BJ (cell line): ENCODE measurements around the gene ATP2A3. TPM values are rescaled to one million over a fixed set of nuclear protein-coding genes. Genes with fewer than 3 reads are reported as not detected.

Source experiments
- CTCF ChIA-PET: fragments of 350-600 bp; formaldehyde crosslinking; extraction: SDS; loops from one replicate; lab custom pipeline; 2021; ENCODE audit warnings: antibody characterized with exemption, inconsistent platforms; lab: Yijun Ruan, JAX
- POLR2A ChIA-PET: fragments of 300-600 bp; sonication (Branson Sonifier 250); formaldehyde crosslinking; extraction: SDS; loops from one replicate; lab custom pipeline; 2021; ENCODE audit warnings: antibody characterized with exemption; lab: Charles Lee
- DNase-seq: peaks from one replicate; pipeline ENCODE4 v3.0.0-alpha.2; 2011; ENCODE audit warnings: low read depth
- H3K27me3 ChIP-seq: 2 replicates; pipeline ENCODE4 v1.6.0; 2011; ENCODE audit warnings: low read length; ENCODE audit not compliant: control insufficient read depth, insufficient read depth
- H3K36me3 ChIP-seq: 2 replicates; pipeline ENCODE4 v1.5.1; 2011; ENCODE audit warnings: low read length; ENCODE audit not compliant: control insufficient read depth, insufficient read depth
- H3K4me3 ChIP-seq: 2 replicates; pipeline ENCODE4 v1.5.1; 2011; ENCODE audit warnings: low read depth, mild to moderate bottlenecking, control low read depth, low read length
- CTCF ChIP-seq: IDR thresholded peaks from 2 replicates; pipeline ENCODE4 v1.5.1; 2011; ENCODE audit warnings: low read depth, mild to moderate bottlenecking, control low read depth, inconsistent platforms, low read length, moderate library complexity; ENCODE audit not compliant: insufficient read depth
- polyA plus RNA-seq: library from polyadenylated mRNA; depleted of rRNA; stranded (reverse); fragments of >200 nt; gene quantifications from 2 replicates; pipeline ENCODE4 v1.2.3, GENCODE V29; 2011

ATP2A3 gene
- polyA plus RNA-seq, 1 experiment, result 1.1 TPM

- Histone ChIP-seq H3K4me3 (no peak overlapping the region), H3K27me3 (no peaks in the 10 kb centered on the region), H3K36me3 (peaks cover under 1% of the 10 kb centered on the region)
- ChIA-PET POLR2A (no interaction called here), CTCF (interaction anchor here (1.9 to 5.5 kb wide), 2 partner anchors 88 to 264 kb away, joined by 8 to 19 read pairs; no protein-coding TSS in a partner anchor)
- no peak for DNase-seq
- no peak for TF ChIP-seq CTCF
Measured at GRCh38 chr17:4001048-4001590, 36.9 kb upstream of the ATP2A3 start.

GRCh38 chr17:3998436-3998835, 34.2 kb upstream of the ATP2A3 start:
- no peak for TF ChIP-seq CTCF
- POLR2A ChIA-PET, result no interaction called here

GRCh38 chr17:3995067-3995466, 30.8 kb upstream of the ATP2A3 start:
- no peak for TF ChIP-seq CTCF
- Histone ChIP-seq H3K36me3 (no peaks in the 10 kb centered on the region), H3K4me3 (no peak overlapping the region), H3K27me3 (peaks cover 2% of the 10 kb centered on the region; the same call in 1 of the 2 replicates)
- ChIA-PET POLR2A (no interaction called here), CTCF (no interaction called here)
- DNase-seq, result no peak

More at GRCh38 chr17:3998436-3998835, 34.2 kb upstream of the ATP2A3 start:
- CTCF ChIA-PET, result interaction anchor here (2.0 kb wide), 1 partner anchor 85 kb away, joined by 5 read pairs; no protein-coding TSS in a partner anchor
- no peak for DNase-seq
- Histone ChIP-seq H3K36me3 (no peaks in the 10 kb centered on the region), H3K27me3 (peaks cover 2% of the 10 kb centered on the region; the same call in 1 of the 2 replicates), H3K4me3 (no peak overlapping the region)

- CTCF ChIA-PET, result interaction anchor here (1.5 to 1.7 kb wide), 2 partner anchors 8 to 80 kb away, joined by 4 read pairs; no protein-coding TSS in a partner anchor
- no peak for TF ChIP-seq CTCF
- Histone ChIP-seq H3K4me3 (no peak overlapping the region), H3K27me3 (peaks cover 2% of the 10 kb centered on the region; the same call in 1 of the 2 replicates), H3K36me3 (no peaks in the 10 kb centered on the region)
- POLR2A ChIA-PET, result no interaction called here
- no peak for DNase-seq
Measured at GRCh38 chr17:3994221-3994576, 30.0 kb upstream of the ATP2A3 start.

GRCh38 chr17:3993493-3994220, 29.4 kb upstream of the ATP2A3 start:
- H3K4me3 ChIP-seq, result no peak overlapping the region
- H3K36me3 ChIP-seq, result no peaks in the 10 kb centered on the region
- CTCF ChIA-PET, result interaction anchor here (1.5 to 1.7 kb wide), 2 partner anchors 9 to 79 kb away, joined by 4 read pairs; no protein-coding TSS in a partner anchor
- no peak for TF ChIP-seq CTCF
- peaks cover 2% of the 10 kb centered on the region; the same call in 1 of the 2 replicates for H3K27me3 ChIP-seq
- POLR2A ChIA-PET, result interaction anchor here (0.6 kb wide), 2 partner anchors 13 to 524 kb away, joined by 3 to 9 read pairs; no protein-coding TSS in a partner anchor
- no peak for DNase-seq
